ENCODE measurements around the gene NECTIN1.

NECTIN1 gene

DNA sequence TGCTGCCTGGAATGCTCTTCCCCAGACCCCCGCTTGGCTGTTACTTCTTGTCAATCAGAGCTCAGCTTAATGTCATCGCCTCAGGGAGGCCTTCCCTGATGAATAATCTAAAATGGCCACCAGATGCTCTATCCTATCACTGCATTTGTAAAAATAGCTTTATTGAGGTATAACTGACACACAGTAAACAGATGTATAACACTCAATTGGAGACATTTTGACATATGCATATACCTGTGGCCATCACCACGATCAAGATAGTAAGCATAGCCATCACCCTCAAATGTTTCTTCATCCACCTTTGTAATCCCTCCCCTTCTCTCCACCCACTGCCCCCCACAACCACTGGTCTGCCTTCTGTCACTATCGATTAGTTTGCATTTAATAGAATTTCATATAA lies 36.6 kb upstream of the NECTIN1 start:
- Histone ChIP-seq H3K27ac (ENCODE audit: low read depth in 2 of 2, low read length in 2 of 2) (no peak overlapping the region), H3K27me3 (ENCODE audit: control insufficient read depth in 2 of 2, insufficient read depth in 2 of 2, low read length in 2 of 2) (no peaks in the 10 kb centered on the region), H3K4me3 (ENCODE audit: low read length in 2 of 2) (no peak overlapping the region), H3K9ac (ENCODE audit: low read depth in 1 of 2, low read length in 2 of 2) (no peak overlapping the region), H3K9me3 (ENCODE audit: control insufficient read depth in 2 of 2, low read length in 2 of 2) (peaks cover 0 to 2% of the 10 kb centered on the region in 2 donors), H3K36me3 (ENCODE audit: control insufficient read depth in 2 of 2, insufficient read depth in 2 of 2, low read length in 2 of 2) (no peaks in the 10 kb centered on the region), H3K4me1 (ENCODE audit: control insufficient read depth in 2 of 2, insufficient read depth in 2 of 2, low read length in 2 of 2) (no peaks in the 10 kb centered on the region)

DNA sequence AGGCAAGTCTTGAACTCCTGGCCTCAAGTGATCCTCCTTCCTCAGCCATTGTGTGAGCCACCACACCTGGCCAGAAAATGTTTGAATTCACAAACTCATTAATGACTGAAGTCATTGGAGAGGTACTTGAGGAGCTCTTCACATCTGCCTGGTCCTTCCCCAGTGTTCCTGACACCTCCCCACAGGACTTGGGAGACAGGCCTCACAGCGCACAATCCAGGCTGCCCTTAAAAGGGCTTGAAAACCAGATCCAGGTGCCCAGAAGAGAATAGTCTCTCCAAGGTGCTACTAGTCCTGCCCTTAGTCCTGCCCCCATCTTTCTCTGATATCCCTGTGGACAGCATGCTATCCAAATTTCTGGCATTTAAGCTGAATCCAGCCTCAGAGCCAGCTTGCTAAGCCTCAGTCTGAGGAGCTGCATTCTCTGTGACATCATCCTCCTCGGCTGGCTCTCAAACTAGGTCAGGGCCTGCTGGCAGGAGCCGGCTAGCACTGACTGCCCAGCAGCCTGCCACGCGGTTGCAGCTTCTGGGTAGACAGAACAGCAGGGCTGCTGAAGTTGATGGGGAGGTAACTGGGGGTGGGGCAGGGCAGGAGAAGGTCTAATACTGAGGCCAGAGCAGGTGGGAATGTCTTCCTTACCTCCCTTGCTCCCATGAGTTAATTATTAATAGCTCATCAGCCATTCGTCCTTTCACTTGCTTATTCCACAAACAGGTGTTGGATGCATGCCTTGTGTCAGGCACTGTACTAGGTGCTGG lies 35.3 kb upstream of the NECTIN1 start:
- Histone ChIP-seq H3K4me1 (ENCODE audit: control insufficient read depth in 2 of 2, insufficient read depth in 2 of 2, low read length in 2 of 2) (no peaks in the 10 kb centered on the region), H3K27me3 (ENCODE audit: control insufficient read depth in 2 of 2, insufficient read depth in 2 of 2, low read length in 2 of 2) (no peaks in the 10 kb centered on the region), H3K27ac (ENCODE audit: low read depth in 2 of 2, low read length in 2 of 2) (no peak overlapping the region), H3K4me3 (ENCODE audit: low read length in 2 of 2) (no peak overlapping the region), H3K36me3 (ENCODE audit: control insufficient read depth in 2 of 2, insufficient read depth in 2 of 2, low read length in 2 of 2) (no peaks in the 10 kb centered on the region), H3K9me3 (ENCODE audit: control insufficient read depth in 2 of 2, low read length in 2 of 2) (peaks cover 0 to 2% of the 10 kb centered on the region in 2 donors), H3K9ac (ENCODE audit: low read depth in 1 of 2, low read length in 2 of 2) (no peak overlapping the region)

- no peak overlapping the region for H3K4me3 ChIP-seq (ENCODE audit: low read length in 2 of 2)
- H3K27ac ChIP-seq (ENCODE audit: low read depth in 2 of 2, low read length in 2 of 2), result no peak overlapping the region
- no peaks in the 10 kb centered on the region for H3K4me1 ChIP-seq (ENCODE audit: control insufficient read depth in 2 of 2, insufficient read depth in 2 of 2, low read length in 2 of 2)
- no peaks in the 10 kb centered on the region for H3K27me3 ChIP-seq (ENCODE audit: control insufficient read depth in 2 of 2, insufficient read depth in 2 of 2, low read length in 2 of 2)
- peaks cover 0 to 2% of the 10 kb centered on the region in 2 donors for H3K9me3 ChIP-seq (ENCODE audit: control insufficient read depth in 2 of 2, low read length in 2 of 2)
- H3K36me3 ChIP-seq (ENCODE audit: control insufficient read depth in 2 of 2, insufficient read depth in 2 of 2, low read length in 2 of 2), result no peaks in the 10 kb centered on the region
- no peak overlapping the region for H3K9ac ChIP-seq (ENCODE audit: low read depth in 1 of 2, low read length in 2 of 2)
Observed at GRCh38 chr11:119763071-119763728, 34.2 kb upstream of the NECTIN1 start.

DNA sequence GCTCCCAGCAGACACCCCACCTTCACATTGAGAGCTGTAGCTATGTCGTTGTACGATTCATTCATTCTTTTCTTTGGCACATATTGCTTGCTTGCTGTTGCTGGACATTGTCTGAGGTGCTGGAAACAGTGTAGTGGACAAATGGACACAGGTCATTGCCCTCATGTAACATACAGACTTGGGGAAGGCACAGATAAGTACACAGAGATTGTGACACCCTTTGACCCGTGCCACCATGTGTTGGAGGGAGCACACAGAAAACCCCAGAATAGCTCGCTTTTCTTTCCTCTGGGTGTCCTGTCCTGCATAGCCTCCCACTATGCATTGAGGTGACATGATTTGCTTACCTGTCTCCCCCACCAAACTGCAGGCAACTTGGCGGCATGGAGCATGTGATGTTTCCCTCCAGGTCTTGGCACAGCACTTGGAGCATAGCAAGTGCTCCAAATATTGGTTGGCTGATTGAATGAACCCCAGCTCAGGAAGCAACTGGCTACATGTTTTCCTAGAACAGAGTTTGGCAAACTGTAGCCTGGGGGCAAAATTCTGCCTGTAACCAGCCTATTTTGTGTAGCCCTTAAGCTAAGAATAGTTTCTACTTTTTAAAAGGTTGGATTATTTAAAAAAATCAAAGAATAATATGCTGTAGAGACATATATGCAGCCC lies 30.9 kb upstream of the NECTIN1 start:
- Histone ChIP-seq H3K36me3 (ENCODE audit: control insufficient read depth in 2 of 2, insufficient read depth in 2 of 2, low read length in 2 of 2) (no peaks in the 10 kb centered on the region), H3K9ac (ENCODE audit: low read depth in 1 of 2, low read length in 2 of 2) (no peak overlapping the region), H3K27me3 (ENCODE audit: control insufficient read depth in 2 of 2, insufficient read depth in 2 of 2, low read length in 2 of 2) (no peaks in the 10 kb centered on the region), H3K4me3 (ENCODE audit: low read length in 2 of 2) (no peak overlapping the region), H3K4me1 (ENCODE audit: control insufficient read depth in 2 of 2, insufficient read depth in 2 of 2, low read length in 2 of 2) (no peaks in the 10 kb centered on the region), H3K9me3 (ENCODE audit: control insufficient read depth in 2 of 2, low read length in 2 of 2) (no peaks in the 10 kb centered on the region), H3K27ac (ENCODE audit: low read depth in 2 of 2, low read length in 2 of 2) (no peak overlapping the region)

- no peaks in the 10 kb centered on the region for H3K9me3 ChIP-seq (ENCODE audit: control insufficient read depth in 2 of 2, low read length in 2 of 2)
- H3K4me1 ChIP-seq (ENCODE audit: control insufficient read depth in 2 of 2, insufficient read depth in 2 of 2, low read length in 2 of 2), result no peaks in the 10 kb centered on the region
- no peaks in the 10 kb centered on the region for H3K36me3 ChIP-seq (ENCODE audit: control insufficient read depth in 2 of 2, insufficient read depth in 2 of 2, low read length in 2 of 2)
- no peak overlapping the region for H3K4me3 ChIP-seq (ENCODE audit: low read length in 2 of 2)
- H3K27ac ChIP-seq (ENCODE audit: low read depth in 2 of 2, low read length in 2 of 2), result no peak overlapping the region
- H3K9ac ChIP-seq (ENCODE audit: low read depth in 1 of 2, low read length in 2 of 2), result no peak overlapping the region
- H3K27me3 ChIP-seq (ENCODE audit: control insufficient read depth in 2 of 2, insufficient read depth in 2 of 2, low read length in 2 of 2), result no peaks in the 10 kb centered on the region
Observed at GRCh38 chr11:119759324-119759723, 30.3 kb upstream of the NECTIN1 start.

DNA sequence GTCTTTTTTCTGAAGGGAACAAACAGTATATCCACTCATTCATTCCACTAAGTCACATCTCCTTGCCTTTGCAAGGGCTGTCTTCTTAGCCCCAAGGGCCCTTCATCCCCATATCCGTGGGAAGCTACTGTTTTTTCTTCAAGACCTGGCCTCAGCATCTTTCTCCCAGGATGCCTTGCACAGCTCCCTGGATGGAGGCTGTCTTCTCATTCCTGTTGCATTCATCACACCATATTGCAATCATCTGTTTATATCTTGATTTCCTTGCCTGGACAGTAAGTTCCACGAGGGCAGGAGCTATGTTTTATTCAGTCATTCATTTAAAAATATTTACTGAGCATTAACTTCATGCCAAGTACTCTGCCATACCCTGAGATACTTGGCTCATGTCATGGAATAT lies 29.3 kb upstream of the NECTIN1 start:
- H3K27ac ChIP-seq (ENCODE audit: low read depth in 2 of 2, low read length in 2 of 2), result no peak overlapping the region
- no peaks in the 10 kb centered on the region for H3K36me3 ChIP-seq (ENCODE audit: control insufficient read depth in 2 of 2, insufficient read depth in 2 of 2, low read length in 2 of 2)
- H3K9ac ChIP-seq (ENCODE audit: low read depth in 1 of 2, low read length in 2 of 2), result no peak overlapping the region
- H3K9me3 ChIP-seq (ENCODE audit: control insufficient read depth in 2 of 2, low read length in 2 of 2), result no peaks in the 10 kb centered on the region
- H3K4me3 ChIP-seq (ENCODE audit: low read length in 2 of 2), result no peak overlapping the region
- no peaks in the 10 kb centered on the region for H3K27me3 ChIP-seq (ENCODE audit: control insufficient read depth in 2 of 2, insufficient read depth in 2 of 2, low read length in 2 of 2)
- H3K4me1 ChIP-seq (ENCODE audit: control insufficient read depth in 2 of 2, insufficient read depth in 2 of 2, low read length in 2 of 2), result no peaks in the 10 kb centered on the region

DNA sequence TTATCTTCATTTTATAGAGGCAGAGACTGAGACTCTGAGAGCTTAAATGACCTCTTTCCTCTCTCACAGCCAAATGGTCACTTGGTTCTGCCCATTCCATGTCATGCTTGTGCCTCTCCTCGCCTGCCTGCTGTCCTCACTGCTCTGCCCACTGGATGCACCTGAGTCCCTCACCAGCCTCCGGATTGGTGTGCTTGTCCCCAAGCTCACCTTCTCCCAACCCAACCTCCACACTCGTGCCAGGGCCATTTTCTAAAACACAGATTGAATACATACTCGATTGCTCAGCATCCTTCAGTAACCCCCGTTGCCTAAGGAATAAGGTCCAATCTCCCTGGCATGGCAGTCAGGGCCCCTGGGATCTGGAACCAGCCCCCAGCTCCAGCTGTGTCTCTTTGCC lies 28.4 kb upstream of the NECTIN1 start:
- no peaks in the 10 kb centered on the region for H3K36me3 ChIP-seq (ENCODE audit: control insufficient read depth in 2 of 2, insufficient read depth in 2 of 2, low read length in 2 of 2)
- H3K9me3 ChIP-seq (ENCODE audit: control insufficient read depth in 2 of 2, low read length in 2 of 2), result no peaks in the 10 kb centered on the region
- no peak overlapping the region for H3K4me3 ChIP-seq (ENCODE audit: low read length in 2 of 2)
- peaks cover 0 to 3% of the 10 kb centered on the region in 2 donors for H3K4me1 ChIP-seq (ENCODE audit: control insufficient read depth in 2 of 2, insufficient read depth in 2 of 2, low read length in 2 of 2)
- H3K27ac ChIP-seq (ENCODE audit: low read depth in 2 of 2, low read length in 2 of 2), result no peak overlapping the region
- no peaks in the 10 kb centered on the region for H3K27me3 ChIP-seq (ENCODE audit: control insufficient read depth in 2 of 2, insufficient read depth in 2 of 2, low read length in 2 of 2)
- H3K9ac ChIP-seq (ENCODE audit: low read depth in 1 of 2, low read length in 2 of 2), result no peak overlapping the region

- Histone ChIP-seq H3K9ac (ENCODE audit: low read depth in 1 of 2, low read length in 2 of 2) (no peak overlapping the region), H3K4me1 (ENCODE audit: control insufficient read depth in 2 of 2, insufficient read depth in 2 of 2, low read length in 2 of 2) (peaks cover 0 to 3% of the 10 kb centered on the region in 2 donors), H3K27me3 (ENCODE audit: control insufficient read depth in 2 of 2, insufficient read depth in 2 of 2, low read length in 2 of 2) (no peaks in the 10 kb centered on the region), H3K27ac (ENCODE audit: low read depth in 2 of 2, low read length in 2 of 2) (no peak overlapping the region), H3K4me3 (ENCODE audit: low read length in 2 of 2) (no peak overlapping the region), H3K9me3 (ENCODE audit: control insufficient read depth in 2 of 2, low read length in 2 of 2) (no peaks in the 10 kb centered on the region), H3K36me3 (ENCODE audit: control insufficient read depth in 2 of 2, insufficient read depth in 2 of 2, low read length in 2 of 2) (no peaks in the 10 kb centered on the region)
Observed at GRCh38 chr11:119756169-119756865, 27.3 kb upstream of the NECTIN1 start.

- no peaks in the 10 kb centered on the region for H3K9me3 ChIP-seq (ENCODE audit: control insufficient read depth in 2 of 2, low read length in 2 of 2)
- H3K4me3 ChIP-seq (ENCODE audit: low read length in 2 of 2), result no peak overlapping the region
- no peaks in the 10 kb centered on the region for H3K36me3 ChIP-seq (ENCODE audit: control insufficient read depth in 2 of 2, insufficient read depth in 2 of 2, low read length in 2 of 2)
- H3K4me1 ChIP-seq (ENCODE audit: control insufficient read depth in 2 of 2, insufficient read depth in 2 of 2, low read length in 2 of 2), result peaks cover 0 to 3% of the 10 kb centered on the region in 2 donors
- no peaks in the 10 kb centered on the region for H3K27me3 ChIP-seq (ENCODE audit: control insufficient read depth in 2 of 2, insufficient read depth in 2 of 2, low read length in 2 of 2)
- no peak overlapping the region for H3K9ac ChIP-seq (ENCODE audit: low read depth in 1 of 2, low read length in 2 of 2)
- no peak overlapping the region for H3K27ac ChIP-seq (ENCODE audit: low read depth in 2 of 2, low read length in 2 of 2)
Observed at GRCh38 chr11:119755356-119756071, 26.5 kb upstream of the NECTIN1 start.

Data from mucosa of rectum (tissue), 2 donors.